HG03039 (cell line): ENCODE measurements around the gene CHST4.
"Not testable (repeated sequence)": the region's sequence is repeated elsewhere in the genome, so short reads cannot be mapped to it uniquely, and the experiment has no call there.

Experiments
- ATAC-seq: cut with Tn5 transposase; IDR thresholded peaks from one replicate; pipeline ENCODE4 v1.9.1; 2021; ENCODE audit warnings: mild to moderate bottlenecking, moderate library complexity; ENCODE audit not compliant: unreplicated experiment

Gene CHST4

GRCh38 chr16:71569621-71570020, 43.4 kb downstream of the CHST4 start:
- no peak for ATAC-seq

- no peak for ATAC-seq
Observed at GRCh38 chr16:71570144-71570543, 43.9 kb downstream of the CHST4 start.

GRCh38 chr16:71572497-71573116, 46.4 kb downstream of the CHST4 start:
- ATAC-seq = no peak

GRCh38 chr16:71573387-71574094, 47.3 kb downstream of the CHST4 start:
- ATAC-seq = no peak

- ATAC-seq = no peak
Observed at GRCh38 chr16:71574702-71575101, 48.5 kb downstream of the CHST4 start.

- ATAC-seq = no peak
Observed at GRCh38 chr16:71576971-71577370, 50.7 kb downstream of the CHST4 start, which contains the start of gene TAT. Gene TAT, minus strand, starts transcription at chr16:71577092. Its CDS starts 677 bp downstream, at chr16:71576415.

GRCh38 chr16:71582553-71582848, 56.3 kb downstream of the CHST4 start:
- not testable (repeated sequence) for ATAC-seq

- ATAC-seq = no peak
Observed at GRCh38 chr16:71584543-71585317, 58.5 kb downstream of the CHST4 start.

GRCh38 chr16:71585318-71585703, 59.1 kb downstream of the CHST4 start:
- ATAC-seq = no peak
